Vagina (tissue), 2 donors: ENCODE measurements around the gene VWF.

ENCODE experiments used
- POLR2AphosphoS5 ChIP-seq, 2 donors: sonication (generic); formaldehyde crosslinking; IDR thresholded peaks; one replicate each; pipeline ENCODE4 v1.9.0; 2017; ENCODE audit warnings: antibody characterized with exemption in 2 of 2, mild to moderate bottlenecking in 2 of 2, low read depth in 1 of 2; ENCODE audit not compliant: insufficient read depth in 1 of 2
- TF ChIP-seq, protein P1 (sequence below), 3 experiments: fragments of 450-650 bp in 2 of 3; fragments of 200-600 bp in 1 of 3; sonication (generic) in 1 of 3; IDR thresholded peaks; one replicate each; pipeline ENCODE4 v1.5.1; 2017 to 2019; ENCODE audit warnings: antibody characterized with exemption in 3 of 3, mild to moderate bottlenecking in 2 of 3, moderate library complexity in 2 of 3

DNA sequence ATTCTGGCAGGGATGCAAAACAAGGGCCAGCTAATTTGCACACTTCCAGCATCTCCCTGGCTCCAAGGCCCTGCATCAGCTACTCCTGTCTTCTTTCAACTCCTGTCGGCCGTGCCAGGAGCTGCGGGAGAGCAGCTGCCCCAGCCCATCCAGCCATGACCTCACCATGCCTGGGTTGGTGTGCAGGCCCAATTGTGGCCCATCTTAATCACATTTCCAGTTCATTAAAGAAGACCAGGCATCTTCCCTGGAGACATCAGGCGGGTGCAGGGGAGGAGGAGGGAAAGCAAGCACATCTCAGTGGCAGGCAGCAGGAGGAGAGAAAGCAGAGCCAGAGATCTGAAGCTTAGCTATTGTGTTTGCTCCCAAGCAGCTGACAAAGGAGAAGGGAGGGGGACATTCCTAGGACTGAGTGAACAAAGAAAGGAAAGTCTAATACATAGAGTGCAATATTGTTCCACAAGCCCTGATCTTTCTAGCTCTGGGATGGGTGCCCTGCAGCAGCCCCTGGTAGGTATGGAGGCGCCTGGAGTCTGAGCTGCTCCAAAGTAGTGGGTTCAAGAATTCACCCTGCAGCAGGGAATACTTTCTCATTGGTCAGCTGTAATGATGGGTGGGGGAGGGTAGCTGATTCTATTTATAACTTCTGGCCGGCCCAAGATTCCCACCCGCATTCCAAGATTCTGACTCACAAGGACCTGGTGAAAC lies 40.1 kb downstream of the VWF start:
- TF ChIP-seq, protein P1, sequence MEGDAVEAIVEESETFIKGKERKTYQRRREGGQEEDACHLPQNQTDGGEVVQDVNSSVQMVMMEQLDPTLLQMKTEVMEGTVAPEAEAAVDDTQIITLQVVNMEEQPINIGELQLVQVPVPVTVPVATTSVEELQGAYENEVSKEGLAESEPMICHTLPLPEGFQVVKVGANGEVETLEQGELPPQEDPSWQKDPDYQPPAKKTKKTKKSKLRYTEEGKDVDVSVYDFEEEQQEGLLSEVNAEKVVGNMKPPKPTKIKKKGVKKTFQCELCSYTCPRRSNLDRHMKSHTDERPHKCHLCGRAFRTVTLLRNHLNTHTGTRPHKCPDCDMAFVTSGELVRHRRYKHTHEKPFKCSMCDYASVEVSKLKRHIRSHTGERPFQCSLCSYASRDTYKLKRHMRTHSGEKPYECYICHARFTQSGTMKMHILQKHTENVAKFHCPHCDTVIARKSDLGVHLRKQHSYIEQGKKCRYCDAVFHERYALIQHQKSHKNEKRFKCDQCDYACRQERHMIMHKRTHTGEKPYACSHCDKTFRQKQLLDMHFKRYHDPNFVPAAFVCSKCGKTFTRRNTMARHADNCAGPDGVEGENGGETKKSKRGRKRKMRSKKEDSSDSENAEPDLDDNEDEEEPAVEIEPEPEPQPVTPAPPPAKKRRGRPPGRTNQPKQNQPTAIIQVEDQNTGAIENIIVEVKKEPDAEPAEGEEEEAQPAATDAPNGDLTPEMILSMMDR (IDR thresholded peaks at IDR 0.05), result no peak
- no peak for TF ChIP-seq POLR2AphosphoS5 (IDR thresholded peaks at IDR 0.05; ENCODE audit: insufficient read depth in 1 of 2, low read depth in 1 of 2)
